DMS79 treated with DMSO at 0.1 percent for 48 hours (cell line): Measurements from ENCODE around the gene EMX1.

Source experiments
- DNase-seq: peaks from one replicate; lab custom pipeline; 2025; lab: John Stamatoyannopoulos, UW

Gene EMX1

DNA sequence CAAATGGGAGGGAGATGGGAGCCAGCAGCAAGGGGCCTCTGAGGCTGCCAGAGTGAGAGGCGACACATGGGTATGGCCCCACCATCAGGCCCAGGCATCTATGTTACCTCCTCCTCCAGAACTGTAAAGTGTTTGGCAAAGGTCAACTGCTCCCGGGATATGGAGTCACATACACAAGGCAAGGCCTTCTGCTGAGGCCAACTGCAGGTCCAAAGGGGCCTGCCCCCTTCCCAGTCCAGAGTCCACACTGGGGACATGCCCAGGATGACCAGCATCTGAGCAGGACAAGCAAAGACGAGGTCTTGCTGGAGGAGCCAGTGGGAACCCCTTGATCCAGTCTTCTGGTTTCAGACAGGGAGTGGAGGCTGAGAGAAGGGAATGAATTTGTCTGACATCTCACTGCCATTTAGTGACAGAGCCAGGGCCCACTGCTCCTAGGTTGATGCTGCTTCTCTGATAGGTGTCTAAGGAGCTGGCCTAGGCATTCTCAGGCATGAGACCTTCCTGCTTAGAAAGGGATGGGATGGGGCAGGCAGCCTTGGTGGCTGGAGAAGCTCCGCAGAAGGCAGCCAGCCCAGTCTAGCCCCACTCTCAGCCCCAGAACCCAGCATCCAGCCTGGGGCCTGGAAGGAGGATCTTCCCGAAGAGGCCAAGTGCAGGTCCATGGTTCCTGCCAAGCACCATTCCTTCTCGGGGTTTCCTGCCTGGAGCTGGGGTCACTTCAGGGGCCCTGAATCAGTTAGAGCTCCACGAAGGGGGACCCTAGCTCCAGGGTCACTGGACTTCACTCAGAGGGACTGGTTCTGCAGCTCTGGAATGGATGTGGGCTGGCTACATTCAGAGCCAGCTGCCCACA is 26.4 kb downstream of the EMX1 start:
- no peak for DNase-seq

DNA sequence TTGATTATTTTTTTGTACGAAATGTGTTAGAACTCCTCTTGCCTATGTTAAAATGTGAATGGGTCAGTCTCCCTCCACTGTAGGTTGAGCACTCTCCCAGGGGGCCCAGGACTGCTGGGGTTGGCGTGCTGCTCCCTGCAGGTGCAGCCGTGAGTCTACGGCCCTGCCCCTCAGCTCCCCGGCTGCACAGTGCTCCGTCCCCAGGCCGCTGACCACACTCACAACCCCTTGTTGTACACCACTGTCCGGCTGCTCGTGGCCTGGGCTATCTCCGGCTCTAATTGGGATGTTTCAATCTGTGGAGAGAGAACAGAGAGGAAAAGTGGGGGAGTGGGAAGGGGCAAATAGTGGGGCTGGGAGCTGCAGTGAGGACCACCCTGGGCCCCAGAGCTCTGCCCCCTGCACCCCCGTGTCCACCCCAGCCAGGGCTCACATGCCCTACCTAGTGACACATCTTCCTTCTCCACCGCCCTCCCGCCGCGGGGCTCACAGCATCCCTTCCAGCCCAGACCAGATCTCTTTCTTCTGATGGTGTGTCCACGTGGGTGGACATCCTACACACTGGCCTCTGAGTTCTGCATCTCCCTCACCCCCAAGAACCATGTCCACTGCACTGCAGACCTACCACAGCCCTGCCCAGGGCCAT is 27.6 kb downstream of the EMX1 start:
- DNase-seq, result no peak

DNA sequence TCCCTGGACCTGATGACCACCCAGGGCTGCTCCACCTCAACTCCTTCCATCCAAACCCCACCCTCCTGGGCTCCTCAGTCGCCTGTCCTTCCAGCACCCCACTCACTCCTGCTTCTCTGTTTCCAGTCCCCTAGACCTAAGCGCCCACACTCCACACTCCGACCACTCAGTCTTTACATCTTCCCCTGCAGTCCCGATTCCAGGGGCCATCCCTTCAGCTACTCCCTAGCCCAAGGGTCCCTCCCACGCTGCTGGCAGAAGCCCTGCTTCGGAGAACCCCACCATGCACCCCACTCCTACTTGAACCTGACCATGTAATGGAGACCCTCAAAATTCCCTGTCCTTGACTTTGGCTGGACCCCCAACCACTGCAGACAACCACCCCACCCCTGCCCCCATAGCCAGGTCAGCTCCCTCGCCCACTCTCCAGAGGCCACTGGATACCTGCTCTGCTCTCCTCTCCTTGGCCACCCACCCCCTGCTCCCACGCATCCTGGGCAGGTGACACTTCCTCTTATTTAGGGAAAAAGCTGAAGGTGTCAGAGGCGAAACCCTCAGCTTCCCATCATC is 28.2 kb downstream of the EMX1 start:
- DNase-seq, result no peak

GRCh38 chr2:72946466-72946865 is 29.1 kb downstream of the EMX1 start:
- DNase-seq, result no peak

DNA sequence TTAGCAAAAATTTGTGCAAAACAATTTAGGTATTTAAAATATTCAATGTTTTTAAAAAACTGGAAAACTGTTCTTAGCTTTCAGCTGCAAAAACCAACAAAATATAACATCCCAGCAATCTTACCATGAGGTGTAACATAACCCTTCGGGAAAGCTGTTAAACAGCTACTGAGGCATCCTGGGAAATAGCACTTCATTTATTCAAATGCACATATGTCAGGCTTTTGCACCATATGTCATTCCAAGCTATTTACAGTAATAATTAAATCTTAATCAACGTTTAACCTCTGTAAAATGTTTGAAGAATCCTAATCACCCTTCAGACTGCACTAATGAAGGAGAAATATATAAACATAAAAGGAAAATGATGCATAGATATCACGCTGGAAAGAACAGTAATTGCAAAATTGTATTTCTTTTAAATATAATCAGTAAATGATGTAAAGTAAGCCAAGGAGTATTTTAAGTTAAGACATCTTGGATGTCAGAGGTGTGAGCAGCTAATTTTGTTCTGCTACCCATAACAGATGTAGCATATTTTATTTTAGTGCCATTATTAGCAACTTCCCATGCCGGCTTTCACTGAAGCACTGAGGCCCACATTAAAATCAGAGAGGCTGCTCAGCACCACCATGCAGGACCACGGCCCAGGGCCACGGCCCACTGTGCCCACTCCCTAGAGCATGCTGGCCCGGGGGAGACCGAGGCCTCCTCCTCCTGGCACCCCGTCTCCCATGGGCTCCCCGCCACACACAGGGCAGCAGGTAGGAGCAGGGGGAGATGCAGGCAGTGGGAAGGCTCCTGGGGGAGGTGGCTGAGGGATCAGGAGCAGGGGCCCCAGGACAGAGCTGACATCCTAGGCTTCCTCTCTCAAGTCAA is 30.9 kb downstream of the EMX1 start:
- no peak for DNase-seq

- DNase-seq, result no peak
Observed at GRCh38 chr2:72949045-72949444, 31.7 kb downstream of the EMX1 start.

DNA sequence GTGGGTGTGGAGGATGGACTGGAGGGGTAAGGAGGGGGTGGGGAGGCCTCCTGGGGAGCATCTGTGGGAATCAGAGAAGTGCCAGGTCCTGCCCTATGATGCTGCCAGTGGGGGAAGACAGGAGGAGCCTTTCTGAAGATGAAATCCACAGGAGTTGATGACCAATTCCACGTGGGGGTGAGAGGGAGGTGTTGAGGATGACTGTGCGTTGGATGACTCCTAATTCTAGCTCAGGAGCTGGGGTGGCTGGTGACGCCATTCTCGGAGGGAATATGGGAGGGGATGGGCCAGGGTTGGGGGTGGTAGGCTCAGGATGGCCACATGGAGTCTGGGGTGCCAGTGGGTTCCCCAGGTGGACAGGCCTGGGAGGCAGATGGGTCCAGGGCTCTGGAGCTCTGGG is 32.3 kb downstream of the EMX1 start:
- no peak for DNase-seq

DNA sequence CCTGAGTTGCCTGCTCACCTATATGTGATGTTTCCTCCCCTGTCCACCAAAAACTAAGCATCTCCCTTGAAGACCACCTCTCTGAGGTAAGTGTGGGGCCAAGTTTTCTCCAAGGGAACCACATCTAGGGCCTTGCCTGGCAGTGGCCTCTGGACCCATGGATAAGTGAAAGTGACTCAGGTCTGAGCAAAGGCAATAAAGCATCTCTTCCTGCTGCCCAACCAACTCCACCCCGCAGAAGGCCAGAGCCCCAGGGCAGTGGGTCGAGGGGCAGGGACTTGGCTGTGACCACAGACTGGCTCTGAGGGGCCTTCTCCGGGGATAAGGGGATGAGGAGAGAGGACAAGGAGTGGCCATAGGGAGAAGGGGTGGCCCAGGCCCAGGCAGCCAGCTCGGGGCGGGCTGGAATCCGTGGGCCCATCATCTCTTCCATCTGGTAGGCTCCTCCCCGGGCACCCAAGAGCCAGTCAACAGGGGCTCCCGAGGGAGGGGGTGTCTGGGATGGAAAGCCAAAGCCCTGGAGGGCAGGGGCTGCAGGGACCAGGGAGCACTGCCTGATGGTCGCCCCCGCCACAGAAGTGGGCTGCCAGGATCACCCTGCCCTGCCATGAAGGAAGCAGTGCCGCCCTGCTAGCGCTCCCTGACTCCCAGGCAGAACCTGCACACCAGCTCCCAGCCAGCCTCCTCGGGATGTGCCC is 33.4 kb downstream of the EMX1 start:
- no peak for DNase-seq

GRCh38 chr2:72951303-72952095 is 34.2 kb downstream of the EMX1 start:
- DNase-seq, result no peak

DNA sequence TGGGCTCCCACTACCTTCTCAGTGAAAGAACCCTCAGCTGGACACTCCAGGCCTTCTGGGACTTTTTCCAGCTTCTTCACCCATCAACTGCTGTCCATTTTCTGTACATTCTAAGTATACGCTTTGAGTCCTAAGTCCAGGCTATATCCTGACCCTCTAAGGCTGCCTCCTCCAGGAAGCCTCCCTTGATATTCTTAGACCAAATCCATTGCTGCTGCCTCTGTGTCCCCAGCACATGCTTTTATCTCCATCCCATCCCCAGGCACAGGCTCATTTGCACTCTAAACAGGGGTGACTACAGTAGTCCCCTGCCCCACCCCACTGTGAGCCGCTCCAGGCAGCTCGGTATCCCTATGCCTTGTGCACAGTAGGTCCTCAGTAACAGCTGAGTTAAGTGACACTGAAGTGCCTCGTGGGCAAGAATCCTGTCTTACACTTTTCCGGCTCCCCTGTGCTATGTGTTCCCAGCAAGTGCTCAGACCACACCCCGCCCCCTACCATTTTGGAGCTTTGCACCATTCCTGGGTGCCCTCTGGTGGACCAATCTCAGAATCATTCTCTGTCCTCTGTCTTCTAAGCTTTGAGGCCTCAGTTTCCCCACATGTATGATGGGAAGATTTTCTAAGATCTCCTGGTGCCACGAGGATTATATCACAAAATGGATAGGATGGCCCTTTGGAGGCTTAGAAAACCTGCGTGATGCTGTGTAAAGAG is 34.9 kb downstream of the EMX1 start:
- DNase-seq, result no peak

- no peak for DNase-seq
Observed at GRCh38 chr2:72952961-72953360, 35.6 kb downstream of the EMX1 start.

- no peak for DNase-seq
Observed at GRCh38 chr2:72953528-72953927, 36.2 kb downstream of the EMX1 start.

DNA sequence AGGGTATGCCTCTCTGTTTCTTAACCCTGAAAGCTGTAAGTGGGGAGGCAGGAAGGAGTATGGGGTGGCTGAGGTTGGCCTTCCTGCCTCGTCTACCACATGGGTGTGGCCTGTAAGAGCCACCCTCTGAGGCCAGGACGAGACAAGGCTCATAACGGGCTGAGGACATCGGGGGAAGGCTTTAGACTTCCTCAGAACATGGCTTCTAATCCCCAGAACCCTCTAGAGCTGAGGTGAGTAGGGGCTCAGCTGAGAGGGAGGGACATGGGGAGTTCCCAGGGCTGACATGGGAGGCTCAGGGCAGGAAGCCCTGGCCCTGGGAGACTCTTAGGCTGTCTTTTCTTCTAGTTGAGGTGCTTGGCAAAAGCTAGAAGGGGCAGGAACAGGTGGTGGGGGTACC is 36.7 kb downstream of the EMX1 start:
- no peak for DNase-seq

GRCh38 chr2:72954376-72955227 is 37.3 kb downstream of the EMX1 start:
- no peak for DNase-seq

- no peak for DNase-seq
Observed at GRCh38 chr2:72955228-72956049, 38.1 kb downstream of the EMX1 start.

DNA sequence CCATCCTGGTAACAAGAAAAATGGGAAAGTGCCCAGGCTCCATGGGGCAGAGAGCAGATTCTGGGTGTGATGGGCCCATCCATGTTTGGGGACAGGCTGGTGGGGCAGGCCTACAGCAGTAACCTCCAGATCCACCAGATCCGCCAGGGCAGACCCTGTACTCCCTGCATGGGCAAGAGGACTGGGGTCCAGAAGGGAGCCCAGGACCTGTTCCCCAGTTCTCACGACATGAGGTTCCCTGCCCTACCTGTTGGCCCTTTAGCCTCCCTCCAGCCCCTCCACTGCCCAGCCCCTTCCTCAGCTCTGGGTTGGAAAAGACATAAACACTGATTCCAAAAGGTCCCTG is 38.7 kb downstream of the EMX1 start:
- no peak for DNase-seq

- no peak for DNase-seq
Observed at GRCh38 chr2:72956936-72957335, 39.6 kb downstream of the EMX1 start.
